ENCODE results near the gene MYH14. TPM values are rescaled to one million over a fixed set of nuclear protein-coding genes. Genes with fewer than 3 reads are reported as not detected.
A peak's percentile ranks its signal among the peaks of the same experiment; 100 is the strongest.

MYH14 gene
- total and polyA plus RNA-seq, 2 of the 8 experiments (the other 6 are each of a cell fraction or from before 2014, with no cell fraction given) = 17.3 to 28.6 TPM

DNA sequence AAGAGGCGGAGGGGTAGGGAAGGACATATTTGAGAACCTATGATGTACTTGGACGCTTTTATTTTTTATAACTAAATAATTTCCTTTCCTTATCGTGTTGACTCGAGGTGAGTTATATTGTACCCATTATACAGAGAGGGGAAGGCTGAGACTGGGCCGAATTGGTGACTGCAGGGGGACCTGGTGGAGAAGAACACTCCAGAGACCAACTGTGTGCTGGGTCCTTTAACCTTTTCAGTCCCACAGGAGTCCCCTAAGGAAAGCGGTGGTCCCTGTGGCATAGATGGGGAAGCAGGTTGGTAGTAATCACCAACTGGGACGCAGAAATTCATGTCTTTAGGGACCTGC lies 633 bp downstream of the MYH14 start:
- no peaks in the 10 kb centered on the region; the same call in none of the 2 replicates for H3K79me1 ChIP-seq (ENCODE audit: low read depth, low read length)
- H3K4ac ChIP-seq (replicated peaks; ENCODE audit: insufficient read length, low read depth, low read length) = no peak overlapping the region
- H4K8ac ChIP-seq (ENCODE audit: extremely low read depth, insufficient read depth, low read length) = no peak overlapping the region
- H3K23me2 ChIP-seq (ENCODE audit: low read depth, low read length) = peaks cover 10% of the 10 kb centered on the region; the same call in 1 of the 2 replicates
- no peak overlapping the region for H4K5ac ChIP-seq (ENCODE audit: insufficient read length, low read depth, low read length)
- peaks cover 0 to 16% (median 8%) of the 10 kb centered on the region in 4 experiments; a peak in 6 of 7 replicates for H3K27me3 ChIP-seq (replicated peaks in 1 of 4; ENCODE audit: control insufficient read depth in 3 of 4, extremely low read depth in 1 of 4, insufficient read depth in 3 of 4, low read length in 3 of 4)
- H3K27ac ChIP-seq (ENCODE audit: low read depth, low read length) = no peak overlapping the region
- no peak overlapping the region for H2BK120ac ChIP-seq (replicated peaks; ENCODE audit: low read depth, low read length)
- H2AFZ ChIP-seq (ENCODE audit: low read length) = no peak overlapping the region
- H3K4me1 ChIP-seq (replicated peaks in 1 of 4; ENCODE audit: control insufficient read depth in 3 of 4, insufficient read depth in 4 of 4, low read length in 3 of 4) = peaks cover 0 to 5% (median 2%) of the 10 kb centered on the region in 4 experiments; a peak in 5 of 7 replicates
- WGBS, 2 experiments (ENCODE audit: extremely low coverage in 1 of 2, insufficient coverage in 1 of 2, insufficient read length in 1 of 2, insufficient replicate concordance in 2 of 2, low coverage in 1 of 2, low lambda C conversion rate in 2 of 2, missing lambda C conversion rate in 1 of 2) = 68% methylated on average over 7 of the region's 7 CpGs; no CpG with 5 or more reads in 1 of the 2 experiments
- H4K91ac ChIP-seq (replicated peaks; ENCODE audit: insufficient read length, low read length) = no peak overlapping the region
- no peak overlapping the region for H2BK15ac ChIP-seq (ENCODE audit: low read length)
- no peak overlapping the region for H2BK20ac ChIP-seq (ENCODE audit: low read length)
- H3K9ac ChIP-seq (replicated peaks in 1 of 4; ENCODE audit: extremely low read depth in 1 of 4, low read depth in 3 of 4, low read length in 3 of 4) = no peak overlapping the region
- H3K4me3 ChIP-seq (ENCODE audit: extremely low read depth in 1 of 4, insufficient read depth in 2 of 4, low read depth in 3 of 4, low read length in 4 of 4) = peak overlapping the region in 3 of 4 experiments; percentile 48 to 83 (median 77); a peak in 7 of 8 replicates
- no peak overlapping the region for H2AK5ac ChIP-seq (ENCODE audit: low read depth, low read length)
- no peak overlapping the region for H3K14ac ChIP-seq (ENCODE audit: insufficient read length)
- DNase-seq (ENCODE audit: low read depth in 1 of 2, low spot score in 2 of 2) = no peak
- no peak for FAIRE-seq
- no peaks in the 10 kb centered on the region for H3K36me3 ChIP-seq (ENCODE audit: control insufficient read depth in 2 of 4, insufficient read depth in 4 of 4, low read length in 3 of 4)
- H3K23ac ChIP-seq (ENCODE audit: insufficient read length) = no peak overlapping the region
- CTCF ChIA-PET (ENCODE audit: partially characterized antibody) = interaction anchor here (1.2 to 1.5 kb wide), 3 partner anchors 26 to 60 kb away, joined by 4 read pairs; no protein-coding TSS in a partner anchor
- H3K79me2 ChIP-seq (ENCODE audit: control insufficient read depth in 1 of 2, insufficient read depth in 2 of 2, low read length in 2 of 2) = no peaks in the 10 kb centered on the region
- peaks cover 0 to 10% of the 10 kb centered on the region in 2 experiments for H4K20me1 ChIP-seq (replicated peaks in 1 of 2; ENCODE audit: control insufficient read depth in 1 of 2, insufficient read depth in 2 of 2, low read length in 2 of 2)
- no peak overlapping the region for H3K56ac ChIP-seq (replicated peaks; ENCODE audit: insufficient read length, low read depth, low read length)
- H2BK5ac ChIP-seq (ENCODE audit: low read depth, low read length) = no peak overlapping the region
- H3K4me2 ChIP-seq (ENCODE audit: insufficient read depth in 1 of 2, low read depth in 2 of 2, low read length in 2 of 2) = peak overlapping the region; percentile 71 to 78
- POLR2A ChIA-PET (ENCODE audit: partially characterized antibody) = no interaction called here
- H3K9me3 ChIP-seq (ENCODE audit: insufficient read depth in 2 of 2, low read depth in 1 of 2, low read length in 1 of 2) = no peaks in the 10 kb centered on the region
- no peak overlapping the region for H2BK12ac ChIP-seq (ENCODE audit: low read depth, low read length)
- H3K18ac ChIP-seq (ENCODE audit: extremely low read depth, low read length) = no peak overlapping the region
- no peak for TF ChIP-seq KDM5A (IDR thresholded peaks at IDR 0.05; ENCODE audit: low read length)
- TF ChIP-seq POLR2A (IDR thresholded peaks at IDR 0.05; ENCODE audit: control extremely low read depth in 1 of 2, low read depth in 2 of 2, low read length in 2 of 2) = no peak
- TF ChIP-seq POLR2AphosphoS5 (IDR thresholded peaks at IDR 0.05; ENCODE audit: low read depth, low read length) = no peak
- no peak for TF ChIP-seq RFX5 (IDR thresholded peaks at IDR 0.05; ENCODE audit: borderline replicate concordance, low read depth, low read length)
- no peak for TF ChIP-seq CBX8 (IDR thresholded peaks at IDR 0.05; ENCODE audit: borderline replicate concordance, low read depth, low read length)
- no peak for TF ChIP-seq HDAC6 (IDR thresholded peaks at IDR 0.05; ENCODE audit: low read depth, low read length)
- TF ChIP-seq CREB1 (IDR thresholded peaks at IDR 0.05) = no peak
- no peak for TF ChIP-seq JUN (IDR thresholded peaks at IDR 0.05; ENCODE audit: low read depth, low read length)
- TF ChIP-seq, protein P1, sequence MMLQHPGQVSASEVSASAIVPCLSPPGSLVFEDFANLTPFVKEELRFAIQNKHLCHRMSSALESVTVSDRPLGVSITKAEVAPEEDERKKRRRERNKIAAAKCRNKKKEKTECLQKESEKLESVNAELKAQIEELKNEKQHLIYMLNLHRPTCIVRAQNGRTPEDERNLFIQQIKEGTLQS (IDR thresholded peaks at IDR 0.05; ENCODE audit: insufficient read depth, low read depth, low read length) = no peak
- no peak for TF ChIP-seq EGR1 (IDR thresholded peaks at IDR 0.05; ENCODE audit: borderline replicate concordance, low read depth, low read length)
- no peak for TF ChIP-seq BCL11A (IDR thresholded peaks at IDR 0.05; ENCODE audit: low read depth in 2 of 2, low read length in 2 of 2)
- TF ChIP-seq POU5F1 (IDR thresholded peaks at IDR 0.05; ENCODE audit: low read depth, low read length) = no peak
- no peak for TF ChIP-seq SP4 (IDR thresholded peaks at IDR 0.05; ENCODE audit: low read length)
- no peak for TF ChIP-seq EP300 (IDR thresholded peaks at IDR 0.05; ENCODE audit: borderline replicate concordance in 1 of 2, low read depth in 2 of 2, low read length in 2 of 2)
- no peak for TF ChIP-seq PHF8 (conservative IDR thresholded peaks at IDR 0.05; ENCODE audit: low read depth, low read length)
